Erythroblast (primary cell): ENCODE data around the gene FBXL13.

Experiments used
- GATA1 ChIP-seq: IDR thresholded peaks from 2 replicates; pipeline ENCODE4 v1.6.1; 2011; ENCODE audit warnings: low read depth, mild to moderate bottlenecking, control low read depth, low read length, moderate library complexity
- POLR2A ChIP-seq: IDR thresholded peaks from 2 replicates; pipeline ENCODE4 v1.6.1; 2011; ENCODE audit warnings: mild to moderate bottlenecking, low read length

GRCh38 chr7:103075337-103075918 lies 832 bp upstream of the FBXL13 start:
- TF ChIP-seq POLR2A (no peak), GATA1 (no peak)
